Renal pelvis (tissue), 4 donors: ENCODE data around the gene ATP10B. TPM values are rescaled to one million over a fixed set of nuclear protein-coding genes. Genes with fewer than 3 reads are reported as not detected.

Experiments used
- DNase-seq: peaks from one replicate; pipeline ENCODE4 v3.0.0-alpha.2; 2013
- polyA plus RNA-seq, 3 donors: library from polyadenylated mRNA; unstranded; fragments of 120-200 nt; gene quantifications; one replicate each; pipeline ENCODE4 v1.2.1, GENCODE V29; 2013; ENCODE audit not compliant: insufficient read length in 3 of 3

Gene ATP10B
- polyA plus RNA-seq, 3 donors, result 0.78 to 0.94 (median 0.83) TPM

DNA sequence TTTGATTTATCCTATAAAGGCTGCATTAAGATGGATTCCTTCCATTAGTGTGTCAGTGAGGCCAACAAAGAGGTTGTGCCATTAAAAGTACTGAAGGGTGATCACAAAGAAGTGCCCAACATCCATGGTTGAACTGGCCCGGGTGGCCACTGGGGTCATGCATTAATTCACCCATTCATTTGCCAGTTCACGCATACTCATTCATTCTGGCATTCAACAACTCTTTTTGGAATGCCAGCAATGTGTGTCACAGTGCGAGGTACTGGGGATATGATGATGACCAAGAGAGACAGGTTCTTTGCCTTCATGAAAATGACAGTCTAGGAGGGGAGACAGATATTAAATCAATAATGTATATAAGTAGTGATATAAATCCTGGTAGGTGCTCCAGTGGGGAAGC lies 337.1 kb downstream of the ATP10B start:
- no peak for DNase-seq

DNA sequence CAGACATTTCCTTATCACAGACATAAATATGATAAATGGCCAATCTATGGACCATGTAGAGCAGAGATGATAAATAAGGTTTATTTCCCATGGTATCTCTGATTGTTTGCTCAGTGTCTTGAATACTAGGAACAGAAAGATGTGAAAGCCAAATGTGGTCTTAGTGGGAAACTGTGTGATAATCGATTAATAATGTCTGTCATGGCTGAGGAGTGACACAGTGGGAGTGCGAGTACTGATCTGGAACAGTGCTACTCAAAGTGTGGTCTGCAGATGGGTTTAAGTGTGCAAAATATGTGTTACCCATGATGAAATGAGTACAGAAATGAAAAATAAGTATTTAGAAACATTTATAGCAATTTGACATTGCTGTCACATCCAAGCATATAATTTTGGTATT lies 337.8 kb downstream of the ATP10B start:
- no peak for DNase-seq

DNA sequence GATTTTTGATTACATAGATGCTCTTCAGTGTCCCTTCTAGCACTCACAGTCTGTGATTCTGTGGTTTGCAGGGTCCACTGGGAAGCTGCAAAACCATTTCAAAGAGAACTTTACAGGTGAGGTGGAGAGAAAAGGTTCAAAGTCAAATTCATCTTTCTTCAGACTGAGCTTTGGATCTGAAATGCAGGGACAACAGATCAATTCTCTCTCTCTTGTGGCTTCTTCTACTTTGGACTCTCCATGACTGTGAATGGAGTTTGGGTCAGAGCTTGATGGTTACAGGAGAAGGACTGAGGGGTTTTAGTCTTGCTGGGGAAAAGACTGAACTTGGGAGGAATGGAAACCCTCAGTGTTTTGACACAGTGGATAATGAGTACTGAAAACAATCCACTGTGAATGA lies 338.5 kb downstream of the ATP10B start:
- DNase-seq, result no peak
